Measurements from ENCODE around the gene SPRYD7. TPM values are rescaled to one million over a fixed set of nuclear protein-coding genes. Genes with fewer than 3 reads are reported as not detected.

SPRYD7 gene
- total RNA-seq, 4 donors from 2014 or later, result 11.1 to 15.7 (median 13.1) TPM

GRCh38 chr13:49878682-49879081, 57.5 kb downstream of the SPRYD7 start:
- no peak overlapping the region for H3K4me3 ChIP-seq
- no peak for DNase-seq
- H3K4me1 ChIP-seq, result no peaks in the 10 kb centered on the region
- no peaks in the 10 kb centered on the region for H3K27me3 ChIP-seq
- H3K9me3 ChIP-seq, result peaks cover 10 to 17% of the 10 kb centered on the region in 2 donors
- H3K36me3 ChIP-seq, result no peaks in the 10 kb centered on the region
- in situ Hi-C loops (cut with MboI; ENCODE audit: low pct_ligation_motif_present in 1 of 4, low pct_unique_long_range_greater_than_20kb in 1 of 4, low sequenced_read_pairs in 3 of 4) (no loop called here), intact Hi-C loops (cut with DNase I; ENCODE audit: low total_unique reads) (no loop called here)
- no peak overlapping the region for H3K27ac ChIP-seq
- TF ChIP-seq CTCF (IDR thresholded peaks at IDR 0.05) (no peak), POLR2AphosphoS5 (IDR thresholded peaks at IDR 0.05) (no peak), EP300 (IDR thresholded peaks at IDR 0.05; ENCODE audit: low read depth) (no peak), POLR2A (IDR thresholded peaks at IDR 0.05) (no peak)
- 76% methylated on average over 3 of the region's 3 CpGs; no CpG with 5 or more reads in 1 of the 2 donors for WGBS, 2 donors (ENCODE audit: low coverage in 1 of 2)

DNA sequence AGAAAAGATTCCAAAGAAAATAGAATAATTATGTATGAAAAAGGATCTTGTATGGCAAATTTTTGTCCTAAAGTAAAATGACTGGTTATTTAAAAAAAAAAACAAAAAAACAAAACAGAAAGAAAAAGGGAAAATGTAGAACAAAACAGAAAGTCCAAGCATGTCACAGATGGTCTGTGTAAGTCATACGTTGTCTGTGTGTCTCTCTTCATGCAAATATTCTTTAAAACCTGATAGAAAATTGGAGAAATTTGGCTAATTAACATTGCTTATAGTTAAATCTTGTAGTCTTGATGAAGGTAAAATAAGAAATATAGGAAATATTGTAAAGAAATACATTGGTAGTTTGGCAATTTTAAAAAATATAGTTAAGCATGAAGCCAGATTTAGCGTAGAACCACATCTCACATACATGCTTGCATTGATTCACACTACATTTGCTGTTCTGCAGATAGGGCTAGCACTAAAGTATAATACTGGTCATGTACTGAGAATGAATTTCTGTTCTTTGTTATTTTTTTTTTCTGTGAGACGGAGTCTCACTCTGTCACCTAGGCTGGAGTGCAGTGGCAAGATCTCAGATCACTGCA, 58.4 kb downstream of the SPRYD7 start:
- in situ Hi-C loops (cut with MboI; ENCODE audit: low pct_ligation_motif_present in 1 of 4, low pct_unique_long_range_greater_than_20kb in 1 of 4, low sequenced_read_pairs in 3 of 4), result no loop called here
- Histone ChIP-seq H3K27me3 (no peaks in the 10 kb centered on the region), H3K27ac (no peak overlapping the region), H3K4me3 (no peak overlapping the region), H3K4me1 (no peaks in the 10 kb centered on the region), H3K36me3 (no peaks in the 10 kb centered on the region), H3K9me3 (peaks cover 10 to 17% of the 10 kb centered on the region in 2 donors)
- no peak for TF ChIP-seq CTCF (IDR thresholded peaks at IDR 0.05)
- TF ChIP-seq POLR2AphosphoS5 (IDR thresholded peaks at IDR 0.05), result no peak
- TF ChIP-seq EP300 (IDR thresholded peaks at IDR 0.05; ENCODE audit: low read depth), result no peak
- TF ChIP-seq POLR2A (IDR thresholded peaks at IDR 0.05), result no peak
- intact Hi-C loops (cut with DNase I; ENCODE audit: low total_unique reads), result no loop called here
- 82 to 90% methylated on average over 3 of the region's 3 CpGs for WGBS, 2 donors (ENCODE audit: low coverage in 1 of 2)
- no peak for DNase-seq

- H3K4me3 ChIP-seq, result no peak overlapping the region
- intact Hi-C loops (cut with DNase I; ENCODE audit: low total_unique reads) (loop anchor here (5.0 kb wide), 1 partner anchor 1998 kb away; no protein-coding TSS in a partner anchor), in situ Hi-C loops (cut with MboI; ENCODE audit: low pct_ligation_motif_present in 1 of 4, low pct_unique_long_range_greater_than_20kb in 1 of 4, low sequenced_read_pairs in 3 of 4) (no loop called here)
- TF ChIP-seq POLR2A (IDR thresholded peaks at IDR 0.05) (no peak), EP300 (IDR thresholded peaks at IDR 0.05; ENCODE audit: low read depth) (no peak), CTCF (IDR thresholded peaks at IDR 0.05) (no peak), POLR2AphosphoS5 (IDR thresholded peaks at IDR 0.05) (no peak)
- 90 to 92% methylated on average over 2 to 3 of the region's 3 CpGs for WGBS, 2 donors (ENCODE audit: low coverage in 1 of 2)
- no peaks in the 10 kb centered on the region for H3K4me1 ChIP-seq
- H3K9me3 ChIP-seq, result peaks cover 10 to 17% of the 10 kb centered on the region in 2 donors
- H3K27me3 ChIP-seq, result no peaks in the 10 kb centered on the region
- H3K36me3 ChIP-seq, result no peaks in the 10 kb centered on the region
- no peak overlapping the region for H3K27ac ChIP-seq
- no peak for DNase-seq
Measured at GRCh38 chr13:49874430-49874829, 61.7 kb downstream of the SPRYD7 start.

- WGBS, 2 donors (ENCODE audit: low coverage in 1 of 2), result 51 to 83% methylated on average over 1 to 3 of the region's 3 CpGs
- peaks cover 0 to 3% of the 10 kb centered on the region in 2 donors for H3K9me3 ChIP-seq
- no peak overlapping the region for H3K27ac ChIP-seq
- no peaks in the 10 kb centered on the region for H3K27me3 ChIP-seq
- H3K4me1 ChIP-seq, result no peaks in the 10 kb centered on the region
- no peak for DNase-seq
- no peaks in the 10 kb centered on the region for H3K36me3 ChIP-seq
- H3K4me3 ChIP-seq, result no peak overlapping the region
- TF ChIP-seq CTCF (IDR thresholded peaks at IDR 0.05) (peak in 2 of 5 experiments; percentile 13 to 17), POLR2AphosphoS5 (IDR thresholded peaks at IDR 0.05) (no peak), POLR2A (IDR thresholded peaks at IDR 0.05) (no peak), EP300 (IDR thresholded peaks at IDR 0.05; ENCODE audit: low read depth) (no peak)
- intact Hi-C loops (cut with DNase I; ENCODE audit: low total_unique reads), result no loop called here
- in situ Hi-C loops (cut with MboI; ENCODE audit: low pct_ligation_motif_present in 1 of 4, low pct_unique_long_range_greater_than_20kb in 1 of 4, low sequenced_read_pairs in 3 of 4), result no loop called here
Measured at GRCh38 chr13:49869519-49869918, 66.6 kb downstream of the SPRYD7 start.
